ENCODE results near the gene OTOS.

The OTOS gene

DNA sequence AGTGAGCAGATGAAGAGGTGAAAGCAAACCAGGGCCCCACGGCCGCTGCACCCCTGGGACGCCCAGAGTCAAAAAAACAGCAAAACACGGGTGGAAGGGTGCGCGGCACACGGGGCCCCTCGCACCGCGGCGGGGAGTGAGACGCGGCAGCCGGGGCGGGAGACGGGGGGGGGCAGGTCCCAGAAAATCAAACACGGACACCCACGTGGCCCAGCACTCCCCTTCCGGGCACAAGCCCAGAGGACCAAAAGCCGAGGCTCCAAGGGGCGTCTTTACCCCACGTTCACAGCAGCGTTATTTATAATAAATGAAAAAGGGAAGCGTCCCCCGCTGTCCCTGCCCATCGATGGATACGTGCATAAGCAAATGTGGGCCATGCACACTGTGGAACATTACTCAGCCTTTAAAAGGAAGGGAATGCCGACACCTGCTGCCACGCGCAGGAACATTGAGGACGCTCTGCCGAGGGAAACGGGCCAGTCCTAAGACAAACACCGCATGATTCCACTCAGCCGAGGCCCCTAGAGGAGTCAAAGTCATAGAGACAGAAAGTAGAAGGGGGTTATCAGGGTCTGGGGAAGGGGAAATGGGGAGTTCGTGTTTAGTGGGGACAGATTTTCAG, 3.7 kb downstream of the OTOS start:
- no peak for DNase-seq (ENCODE audit: low read depth, low spot score)

DNA sequence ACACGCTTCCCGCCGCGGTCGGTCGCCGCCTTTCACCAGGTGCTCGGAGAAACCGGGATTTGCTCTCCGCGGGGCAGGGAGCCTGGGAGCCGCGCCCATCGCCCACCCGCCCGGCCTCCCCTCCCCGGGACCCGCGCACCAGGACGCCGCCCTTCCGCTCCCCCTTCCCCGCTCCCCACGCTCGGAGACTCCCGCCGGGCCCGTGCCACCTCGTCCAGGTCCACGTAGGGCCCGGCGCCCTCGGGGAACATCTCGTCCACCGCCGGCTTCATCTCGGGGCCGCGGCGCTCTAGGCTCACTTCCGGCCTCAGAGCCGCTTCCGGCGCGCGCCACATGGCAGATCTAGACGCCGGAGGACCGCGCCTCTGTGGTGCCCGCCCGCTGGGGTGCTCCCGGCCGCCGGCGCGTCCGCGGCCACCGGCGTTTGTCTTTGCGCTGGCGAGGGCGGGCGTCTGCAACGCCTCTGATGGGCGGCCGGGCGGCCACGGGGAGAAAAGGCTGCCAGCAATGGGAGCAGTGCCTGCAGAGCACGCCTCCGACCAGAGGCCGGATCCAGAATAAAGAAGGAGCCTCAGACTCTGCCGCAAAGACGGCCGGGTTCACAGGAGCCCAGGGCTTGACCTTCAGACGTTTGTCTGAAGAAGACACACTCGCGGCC, 4.3 kb downstream of the OTOS start, which contains the start of gene COPS9:
Gene COPS9, minus strand, starts transcription at position 293 of the 658 bp plus-strand sequence. Its CDS starts 21 bp downstream, at position 272.
- DNase-seq (ENCODE audit: low read depth, low spot score): no peak

DNA sequence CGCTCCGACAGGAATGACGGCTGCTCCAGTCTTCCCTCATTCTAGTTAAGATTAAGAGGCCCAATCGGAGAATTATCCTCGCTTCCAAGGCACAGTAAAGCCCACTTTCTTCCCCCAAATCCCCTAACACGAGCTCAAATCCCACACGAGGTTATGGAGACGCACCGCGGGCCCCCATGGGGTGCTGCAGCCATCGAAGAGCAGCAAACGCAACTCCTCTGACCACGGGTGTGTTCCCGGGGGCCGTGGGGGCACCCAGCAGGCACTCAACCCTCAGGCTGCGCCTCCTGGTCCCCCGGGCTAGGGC, 4.8 kb downstream of the OTOS start:
- no peak for DNase-seq (ENCODE audit: low read depth, low spot score)

DNA sequence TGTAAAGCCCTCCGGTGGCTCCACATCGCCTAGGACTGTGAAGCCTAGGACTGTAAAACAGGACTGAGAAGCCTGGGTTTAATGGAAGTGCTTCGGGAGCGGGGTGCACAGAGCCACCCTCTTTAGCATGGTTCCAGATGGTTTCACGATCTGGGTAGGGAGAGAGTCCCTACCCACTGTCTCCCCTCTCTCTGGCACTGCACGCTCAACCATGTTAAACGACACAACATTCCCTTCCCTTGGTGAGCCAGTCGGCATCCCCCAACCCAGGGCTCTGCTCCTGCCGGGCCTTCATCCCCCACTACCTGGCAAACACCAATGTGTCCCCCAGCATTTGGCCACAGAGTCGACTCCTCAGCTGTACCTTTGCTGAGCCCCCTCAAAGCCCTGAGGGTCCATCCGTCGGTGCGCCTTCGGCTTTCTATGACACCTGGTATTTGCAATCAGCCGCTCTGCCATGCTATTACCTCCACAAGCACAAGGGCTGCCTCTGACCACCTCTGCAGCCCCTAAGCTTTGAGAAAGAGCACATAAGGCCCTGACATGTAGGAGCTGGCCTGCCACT, 5.4 kb downstream of the OTOS start:
- no peak for DNase-seq (ENCODE audit: low read depth, low spot score)

DNA sequence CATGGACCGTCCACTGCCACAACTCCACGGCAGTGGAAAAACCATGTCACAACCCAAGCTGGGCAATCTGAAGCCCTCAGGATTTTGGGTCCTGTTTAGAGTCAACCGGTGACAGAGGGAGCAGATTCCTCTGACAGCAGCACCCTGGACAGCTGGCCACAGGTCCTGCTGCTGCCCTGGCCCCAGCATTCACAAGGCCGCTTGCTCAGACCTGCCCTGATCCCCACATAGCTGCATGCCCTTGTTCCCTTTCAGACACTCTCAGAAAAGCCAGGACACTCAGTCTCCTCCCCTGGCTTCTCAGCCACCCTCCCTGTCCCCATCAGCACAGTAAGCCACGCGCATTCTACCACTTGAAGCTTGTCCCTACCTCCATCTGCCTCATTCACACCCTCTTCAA, 6.0 kb downstream of the OTOS start:
- no peak for DNase-seq (ENCODE audit: low read depth, low spot score)

DNA sequence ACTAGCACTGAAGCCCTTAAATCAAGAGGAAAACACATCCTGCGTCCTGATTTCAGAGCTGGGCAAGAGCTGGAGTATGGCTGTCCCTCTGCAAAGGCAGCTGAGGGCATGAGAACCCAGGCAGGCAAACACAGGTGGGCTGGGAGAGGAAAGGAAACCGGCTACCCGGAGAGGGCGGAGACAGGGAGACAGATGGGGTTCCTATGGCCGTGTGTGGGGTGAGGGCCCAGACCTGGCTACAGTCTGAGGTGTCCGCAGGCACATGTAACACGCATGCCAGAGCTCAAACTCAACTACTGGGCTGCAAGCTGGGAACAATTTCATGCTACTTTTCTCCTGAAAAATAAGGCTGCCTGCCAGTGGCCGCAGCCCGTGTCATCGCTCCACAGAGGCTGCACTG, 7.1 kb downstream of the OTOS start:
- DNase-seq (ENCODE audit: low read depth, low spot score): no peak

DNA sequence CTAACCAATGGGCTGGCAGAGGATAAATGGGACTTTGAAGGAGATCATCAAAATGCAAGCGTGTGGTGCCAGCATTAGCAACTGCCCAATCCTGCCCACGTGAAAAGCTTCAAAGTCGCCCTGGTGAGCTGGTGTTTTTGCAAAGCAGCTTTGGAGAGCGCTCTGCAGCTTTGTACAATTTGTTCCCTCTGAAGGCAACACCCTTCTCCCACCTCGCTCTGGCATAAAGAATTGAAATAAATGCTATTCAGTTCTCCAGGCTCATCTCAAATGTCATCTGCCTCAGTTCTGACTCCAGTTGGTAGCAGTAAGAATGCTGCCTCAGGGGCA, 7.8 kb downstream of the OTOS start:
- DNase-seq (ENCODE audit: low read depth, low spot score): no peak

DNA sequence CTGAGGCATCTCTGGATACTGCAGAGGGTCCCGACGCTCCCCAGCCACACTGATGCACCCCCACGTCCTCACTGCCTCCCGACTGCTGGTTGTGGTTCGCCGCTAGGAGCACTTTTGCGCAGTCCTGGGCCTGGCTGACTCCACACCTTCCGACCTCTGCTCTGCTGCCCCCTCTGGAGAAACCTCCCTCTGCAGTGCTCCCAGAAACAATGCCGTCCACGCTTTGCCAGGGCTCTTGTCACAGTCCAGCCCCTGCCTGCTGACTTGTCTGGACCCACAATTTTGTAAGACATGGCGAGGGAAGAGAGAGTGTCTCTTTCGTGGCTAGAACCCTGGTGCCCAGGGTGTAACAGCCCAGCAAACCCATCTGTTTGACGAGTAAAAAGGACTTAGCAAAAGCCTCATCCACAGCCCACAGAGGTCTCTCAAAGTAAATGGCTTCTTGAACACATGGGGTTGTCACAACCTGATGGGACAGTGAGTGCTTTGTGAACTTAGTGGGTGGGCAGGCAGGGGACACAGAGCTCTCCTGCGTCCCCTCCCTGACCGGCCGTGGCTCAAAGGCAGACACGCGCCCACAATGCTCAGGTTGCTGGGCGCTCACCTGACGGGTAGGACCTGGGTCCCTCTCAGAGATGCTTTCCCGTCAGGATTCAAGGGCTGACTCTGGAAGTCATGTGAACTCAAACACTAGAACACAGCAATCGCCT, 8.4 kb downstream of the OTOS start:
- DNase-seq (ENCODE audit: low read depth, low spot score): no peak

DNA sequence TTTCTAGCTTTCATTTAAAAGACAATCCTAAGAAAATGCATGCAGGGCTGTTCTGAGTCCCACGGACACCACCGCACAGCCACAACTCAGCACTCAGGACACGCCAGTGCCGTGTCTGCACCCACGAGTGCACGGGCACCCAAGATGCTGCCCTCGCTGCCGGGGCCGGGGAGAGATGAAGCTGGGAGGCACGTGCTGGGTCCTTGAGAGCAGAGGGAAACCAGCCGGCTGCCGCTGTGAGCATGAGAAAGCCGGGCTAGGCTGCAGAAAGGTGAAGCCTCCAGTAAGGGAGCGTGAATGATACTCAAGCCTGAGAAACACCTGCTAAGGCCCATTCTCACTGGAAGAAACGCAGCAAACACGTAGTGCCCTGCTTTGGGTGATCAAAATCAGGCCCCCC, 9.2 kb downstream of the OTOS start:
- DNase-seq (ENCODE audit: low read depth, low spot score): no peak

DNA sequence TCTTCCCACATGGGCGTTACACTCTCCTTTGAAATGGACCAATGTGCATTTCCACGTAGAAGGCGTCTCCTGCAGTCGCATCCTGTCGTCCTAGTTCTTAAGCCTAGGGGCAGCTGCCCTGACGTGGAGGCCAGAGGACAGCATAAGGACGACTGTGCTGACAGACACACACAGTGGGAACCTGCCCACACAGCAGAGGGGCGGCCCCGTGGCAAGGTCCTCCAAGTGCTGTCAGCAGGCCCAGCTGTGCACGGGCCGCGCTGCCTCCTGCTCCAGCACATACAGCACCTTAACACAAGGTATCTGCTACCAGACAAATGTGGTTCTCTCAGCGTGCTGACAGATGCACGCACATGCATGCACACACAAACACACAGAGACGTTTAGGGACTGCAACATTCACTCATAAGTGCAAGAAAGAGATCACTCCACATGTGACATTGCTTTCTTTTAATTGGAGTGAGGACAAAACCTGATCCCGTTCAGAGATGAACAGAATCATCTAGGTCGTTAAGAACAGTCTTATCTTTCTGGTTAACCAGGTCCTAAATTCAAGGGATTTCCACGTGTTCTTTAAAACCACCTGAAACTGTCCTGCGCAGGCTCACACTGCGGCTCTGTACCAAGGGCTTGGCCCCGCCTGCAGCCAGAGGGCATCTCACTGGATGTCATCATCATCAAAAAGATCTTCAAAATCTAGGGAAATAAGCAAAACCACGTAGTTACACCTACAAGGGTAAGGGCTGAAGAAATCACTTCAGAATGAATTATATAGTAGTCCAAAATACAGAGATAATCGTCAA, 9.9 kb downstream of the OTOS start:
- no peak for DNase-seq (ENCODE audit: low read depth, low spot score)

DNA sequence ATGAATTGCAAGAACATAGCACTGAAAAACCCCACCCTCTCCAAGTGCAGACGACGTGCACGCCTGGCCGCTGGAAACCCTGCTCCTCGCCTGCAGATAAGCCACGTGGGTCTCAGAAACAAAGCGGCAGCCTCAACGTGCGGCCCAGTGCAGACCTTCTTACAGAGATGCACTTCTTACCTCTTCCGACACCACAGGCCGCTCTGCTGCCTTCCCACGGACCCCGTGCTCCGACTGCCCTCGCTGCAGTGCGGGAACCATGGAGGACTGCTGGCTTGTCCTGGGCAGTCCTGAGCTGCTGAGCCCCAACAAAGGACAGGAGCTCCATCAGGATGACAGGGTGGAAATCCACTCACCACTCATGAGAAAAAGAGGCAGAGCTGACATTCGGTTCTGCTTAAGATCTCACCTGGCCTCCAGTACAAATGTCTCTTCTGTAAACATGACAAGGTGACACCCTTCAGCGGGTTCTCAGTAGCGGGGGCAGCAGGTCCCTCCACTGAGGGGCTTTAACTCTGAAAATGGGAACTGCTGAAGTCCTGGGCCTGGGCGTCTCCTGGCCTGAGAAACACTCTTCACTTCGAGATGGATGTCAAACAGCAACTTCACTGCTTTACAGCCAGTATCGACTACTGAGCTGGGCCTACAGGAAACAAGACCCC, 10.6 kb downstream of the OTOS start:
- DNase-seq (ENCODE audit: low read depth, low spot score): no peak

DNA sequence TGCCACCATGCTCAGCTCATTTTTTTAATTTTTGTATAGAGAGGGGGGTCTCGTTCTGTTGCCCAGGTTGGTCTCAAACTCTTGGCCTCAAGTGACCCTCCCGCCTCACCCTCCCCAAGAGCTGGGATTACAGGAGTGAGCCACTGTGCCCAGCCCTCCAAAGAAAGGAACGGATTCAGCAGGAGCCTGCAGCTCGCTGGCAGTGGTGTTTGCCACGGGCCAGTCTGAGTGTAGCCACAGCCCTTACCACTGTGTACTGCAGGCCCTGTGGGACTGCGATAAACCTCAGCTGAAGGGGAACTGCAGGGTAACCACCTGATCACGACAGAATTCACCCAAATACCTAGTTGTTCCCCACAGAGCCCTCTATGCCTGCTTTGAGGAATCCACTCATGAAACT, 11.1 kb downstream of the OTOS start:
- no peak for DNase-seq (ENCODE audit: low read depth, low spot score)

DNA sequence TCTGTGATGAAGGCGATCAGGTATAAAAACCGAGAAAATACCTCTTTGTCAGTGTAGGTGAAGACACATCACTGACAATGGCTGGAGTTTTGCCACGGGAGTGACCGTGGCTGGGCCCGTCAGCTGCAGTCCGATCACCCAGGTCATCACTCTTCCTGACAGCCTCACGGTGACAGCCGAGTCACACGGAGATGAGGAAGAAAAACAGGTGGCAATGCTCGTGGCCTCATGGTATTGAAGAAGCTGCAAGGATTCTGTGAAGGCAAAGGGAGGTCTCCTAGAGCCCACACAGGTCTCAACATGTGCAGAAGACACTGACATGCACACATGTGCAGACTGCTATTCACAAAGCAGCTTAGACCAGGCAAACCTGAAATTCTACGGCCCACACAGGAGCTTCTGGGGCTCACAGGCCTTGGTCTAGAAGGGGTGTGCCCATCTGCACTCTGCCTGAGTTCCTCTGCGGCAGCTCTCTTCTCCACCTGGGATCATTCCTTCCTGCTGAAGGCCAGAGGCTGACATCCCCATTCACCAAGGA, 11.8 kb downstream of the OTOS start:
- no peak for DNase-seq (ENCODE audit: low read depth, low spot score)

DNA sequence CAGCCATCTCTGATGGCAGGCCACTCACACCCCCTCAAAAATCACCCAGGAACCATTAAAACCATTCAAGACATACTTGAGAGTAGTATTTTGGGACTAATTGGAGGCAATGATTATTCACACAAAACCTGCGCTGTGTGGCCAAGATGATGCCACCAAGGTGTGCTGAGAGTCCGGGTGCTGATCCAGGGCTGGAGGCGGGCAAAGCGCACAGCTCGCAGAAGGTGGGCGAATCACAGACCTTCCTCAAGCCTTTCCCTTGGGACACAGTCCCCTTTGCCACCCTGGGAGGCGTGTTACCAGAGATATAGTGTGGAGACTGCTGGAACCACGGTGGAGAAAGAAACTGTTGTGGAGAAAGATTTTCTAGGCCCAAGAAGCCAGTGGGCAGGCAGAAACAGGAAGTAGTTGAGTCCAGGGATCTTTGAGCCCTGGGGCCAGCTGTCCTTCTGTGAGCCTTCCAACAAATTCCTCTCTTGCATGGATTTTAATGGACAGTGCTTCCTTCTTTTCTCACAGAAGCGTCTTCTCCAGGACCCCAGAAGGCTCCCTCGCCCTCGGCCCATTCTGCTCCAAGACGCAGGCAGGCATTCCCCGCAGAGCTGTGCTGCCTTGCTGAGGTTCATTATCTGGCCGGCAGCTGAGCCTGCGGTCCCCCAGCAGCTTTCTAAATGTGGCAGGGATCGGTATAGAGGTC, 12.4 kb downstream of the OTOS start:
- DNase-seq (ENCODE audit: low read depth, low spot score): no peak

DNA sequence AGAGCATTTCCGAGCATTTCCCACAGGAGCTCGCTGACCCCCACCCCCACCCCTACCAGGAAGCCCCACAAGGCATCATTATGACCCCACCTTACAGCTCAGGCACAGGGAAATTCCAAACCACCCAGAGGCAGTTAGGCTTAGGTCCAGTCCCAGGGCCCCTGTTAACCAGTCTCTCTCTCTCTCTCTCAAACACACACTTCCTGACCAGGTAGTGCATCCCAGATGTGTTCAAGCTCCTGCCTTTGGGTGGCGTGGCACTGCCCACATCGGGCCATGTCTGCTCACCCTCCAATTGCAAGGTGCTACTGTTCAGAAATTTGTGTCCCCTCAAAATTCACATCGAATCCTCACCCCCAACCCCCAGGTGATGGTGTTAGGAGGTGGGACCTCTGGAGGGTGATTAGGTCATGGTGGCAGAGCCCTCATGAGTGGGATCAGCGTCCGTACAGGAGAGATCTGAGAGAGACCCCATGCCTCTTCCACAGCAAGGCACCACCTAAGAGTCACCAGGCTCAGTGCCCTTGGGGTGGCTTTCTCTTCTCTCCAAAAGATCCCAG, 13.2 kb downstream of the OTOS start:
- no peak for DNase-seq (ENCODE audit: low read depth, low spot score)

DNA sequence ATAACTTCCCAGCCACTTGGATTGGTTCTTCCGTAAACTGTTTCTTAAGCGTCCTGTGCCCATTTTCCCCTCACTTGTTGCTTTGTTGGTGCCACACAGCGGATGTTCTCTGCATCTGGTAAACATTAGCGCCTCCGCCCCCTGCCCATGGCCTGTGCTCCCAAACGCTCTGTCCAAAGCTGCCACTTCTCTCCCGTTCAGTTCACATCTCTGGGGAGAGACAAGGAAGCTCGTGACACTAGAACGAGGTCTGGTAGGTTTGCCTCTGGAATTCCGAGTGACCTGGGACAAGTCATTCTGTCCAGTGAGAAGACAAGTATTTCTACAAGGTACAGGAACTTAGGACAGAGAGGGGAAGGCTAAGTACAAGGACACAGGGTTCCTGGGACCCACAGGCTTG, 13.7 kb downstream of the OTOS start:
- no peak for DNase-seq (ENCODE audit: low read depth, low spot score)

DNA sequence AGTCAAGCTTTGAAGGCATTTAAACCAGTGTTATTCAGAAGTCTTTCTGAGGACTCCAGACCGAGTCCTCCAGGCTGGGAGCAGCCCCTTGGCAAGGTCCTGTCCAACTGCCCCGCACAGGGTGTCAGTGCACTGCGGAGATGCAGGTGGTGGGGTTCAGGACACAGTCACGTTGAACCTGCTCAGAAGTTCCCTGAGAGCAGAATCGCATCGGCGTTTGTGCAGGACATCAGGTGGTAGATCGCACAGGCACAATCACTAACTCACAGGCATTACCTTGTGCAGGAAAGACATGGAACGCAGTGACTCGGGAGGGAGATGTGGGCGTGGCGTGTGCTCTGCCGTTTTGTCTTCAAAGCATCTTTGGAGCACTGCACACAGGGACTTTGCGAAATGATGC, 14.7 kb downstream of the OTOS start:
- no peak for DNase-seq (ENCODE audit: low read depth, low spot score)

DNA sequence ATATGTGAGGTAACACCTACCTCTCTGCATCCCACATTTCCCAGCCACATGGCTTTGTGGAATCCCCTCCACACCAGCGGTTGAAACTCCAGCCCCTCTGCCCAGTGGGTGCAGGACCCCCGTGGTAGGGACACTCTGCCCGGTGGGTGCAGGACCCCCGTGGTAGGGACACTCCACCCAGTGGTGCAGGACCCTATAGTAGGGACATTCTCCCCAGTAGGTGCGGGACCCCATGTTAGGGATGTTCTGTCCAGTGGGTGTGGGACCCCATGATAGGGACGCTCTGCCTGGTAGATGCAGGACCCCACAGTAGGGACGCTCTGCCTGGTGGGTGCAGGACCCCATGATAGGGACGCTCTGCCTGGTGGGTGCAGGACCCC, 15.8 kb downstream of the OTOS start:
- no peak for DNase-seq (ENCODE audit: low read depth, low spot score)

DNA sequence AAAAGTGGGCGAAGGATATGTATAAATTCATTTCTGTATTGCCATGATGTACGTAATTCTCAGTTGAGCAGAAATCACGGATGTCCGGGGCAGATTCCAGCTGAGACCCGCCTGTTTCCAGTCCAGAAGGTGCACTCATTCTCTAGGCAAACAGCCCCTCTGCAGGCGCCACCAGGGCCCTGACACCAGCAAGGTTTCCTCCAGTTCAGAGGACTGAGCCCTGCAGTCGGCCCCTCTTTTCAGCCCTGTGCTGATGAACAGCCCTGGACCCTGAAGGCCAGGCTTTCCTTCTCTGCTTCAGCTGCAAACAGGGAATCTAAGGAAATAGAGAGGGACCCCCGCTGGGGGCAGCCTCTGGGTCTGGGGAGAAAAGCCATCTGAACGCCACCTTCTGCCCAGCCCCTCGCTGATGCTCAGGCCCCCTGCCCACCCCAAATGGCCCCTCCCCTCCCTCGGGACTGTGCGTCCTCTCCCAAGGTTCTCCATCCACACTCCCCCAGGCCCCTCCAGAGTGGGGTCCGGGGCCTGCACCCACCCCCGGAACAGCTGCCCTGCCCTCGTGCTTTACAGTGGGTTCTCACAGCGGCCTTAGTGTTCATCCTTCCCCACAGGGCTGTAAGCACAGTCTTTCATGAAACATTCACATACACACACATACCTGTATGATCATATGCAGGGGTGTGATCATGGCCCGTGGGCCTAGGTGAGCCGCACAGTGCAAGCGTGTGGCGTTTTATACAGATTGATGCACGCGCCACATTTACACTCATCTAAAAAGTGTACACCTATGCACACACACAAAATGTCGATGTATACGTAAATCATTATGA, 16.4 kb downstream of the OTOS start:
- DNase-seq (ENCODE audit: low read depth, low spot score): no peak

DNA sequence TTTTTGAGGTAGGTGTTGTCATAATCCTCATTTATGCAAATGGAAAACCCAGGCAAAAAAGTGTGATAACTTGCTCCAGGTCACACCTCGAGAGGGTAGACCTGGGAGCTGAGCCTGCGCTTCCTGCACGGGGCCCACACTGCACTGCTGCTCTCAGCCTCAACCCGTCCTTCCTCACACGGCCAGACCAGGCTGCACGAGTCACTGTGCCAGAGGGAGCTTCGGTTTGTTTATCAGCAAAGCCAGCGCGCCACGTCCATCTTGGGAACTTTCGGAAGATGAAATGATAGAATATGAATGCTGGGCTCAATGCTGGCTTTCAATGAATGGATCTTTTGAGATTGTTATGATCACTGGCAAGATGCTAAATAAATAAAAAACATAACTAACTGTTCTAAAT, 18.8 kb downstream of the OTOS start:
- DNase-seq (ENCODE audit: low read depth, low spot score): no peak
